Measurements from ENCODE around the gene GIT2. TPM values are rescaled to one million over a fixed set of nuclear protein-coding genes. Genes with fewer than 3 reads are reported as not detected.

Gene GIT2, protein sequence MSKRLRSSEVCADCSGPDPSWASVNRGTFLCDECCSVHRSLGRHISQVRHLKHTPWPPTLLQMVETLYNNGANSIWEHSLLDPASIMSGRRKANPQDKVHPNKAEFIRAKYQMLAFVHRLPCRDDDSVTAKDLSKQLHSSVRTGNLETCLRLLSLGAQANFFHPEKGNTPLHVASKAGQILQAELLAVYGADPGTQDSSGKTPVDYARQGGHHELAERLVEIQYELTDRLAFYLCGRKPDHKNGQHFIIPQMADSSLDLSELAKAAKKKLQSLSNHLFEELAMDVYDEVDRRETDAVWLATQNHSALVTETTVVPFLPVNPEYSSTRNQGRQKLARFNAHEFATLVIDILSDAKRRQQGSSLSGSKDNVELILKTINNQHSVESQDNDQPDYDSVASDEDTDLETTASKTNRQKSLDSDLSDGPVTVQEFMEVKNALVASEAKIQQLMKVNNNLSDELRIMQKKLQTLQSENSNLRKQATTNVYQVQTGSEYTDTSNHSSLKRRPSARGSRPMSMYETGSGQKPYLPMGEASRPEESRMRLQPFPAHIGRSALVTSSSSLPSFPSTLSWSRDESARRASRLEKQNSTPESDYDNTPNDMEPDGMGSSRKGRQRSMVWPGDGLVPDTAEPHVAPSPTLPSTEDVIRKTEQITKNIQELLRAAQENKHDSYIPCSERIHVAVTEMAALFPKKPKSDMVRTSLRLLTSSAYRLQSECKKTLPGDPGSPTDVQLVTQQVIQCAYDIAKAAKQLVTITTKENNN
- total RNA-seq (2021; fragmentation: NEBNext Ultra II Directional; extraction: Animal tissue kit (Norgen Biotek cat#: 25700)) (18.5 and 20.7 TPM in 2 replicates), polyA plus RNA-seq (2011; rRNA removed) (7.8 and 9.6 TPM in 2 replicates), polyA minus RNA-seq (2011; rRNA and poly(A)+ RNA removed) (30.4 and 31.5 TPM in 2 replicates)
- 10.9 TPM for polyA plus RNA-seq (2011; cell fraction: cytosol; rRNA removed)
- 16.9 TPM for polyA plus RNA-seq (2011; cell fraction: nucleus; rRNA removed)
- polyA plus RNA-seq (2012, experiment 1 of 2), result 11.6 to 13.2 TPM (median 12.7 TPM) in 4 replicates
- 1.3 TPM for polyA plus RNA-seq (2012, experiment 2 of 2)
- polyA plus RNA-seq (2013, experiment 1 of 2), result 11.7 TPM
- 9.3 TPM for polyA plus RNA-seq (2013, experiment 2 of 2)
- 8.7 TPM for polyA minus RNA-seq (2011; cell fraction: cytosol; rRNA and poly(A)+ RNA removed)
- polyA minus RNA-seq (2011; cell fraction: nucleus; rRNA and poly(A)+ RNA removed), result 28.1 TPM
- long read RNA-seq, experiment 1, partial matches to known transcripts, result 3 of 8 reads
- long read RNA-seq, experiment 1, other reads (novel, unspliced or antisense), result 5 of 8 reads
- long read RNA-seq, experiment 2, partial matches to known transcripts, result 1 of 1 reads
- long read RNA-seq, experiment 2, other reads (novel, unspliced or antisense), result 0 of 1 reads

DNA sequence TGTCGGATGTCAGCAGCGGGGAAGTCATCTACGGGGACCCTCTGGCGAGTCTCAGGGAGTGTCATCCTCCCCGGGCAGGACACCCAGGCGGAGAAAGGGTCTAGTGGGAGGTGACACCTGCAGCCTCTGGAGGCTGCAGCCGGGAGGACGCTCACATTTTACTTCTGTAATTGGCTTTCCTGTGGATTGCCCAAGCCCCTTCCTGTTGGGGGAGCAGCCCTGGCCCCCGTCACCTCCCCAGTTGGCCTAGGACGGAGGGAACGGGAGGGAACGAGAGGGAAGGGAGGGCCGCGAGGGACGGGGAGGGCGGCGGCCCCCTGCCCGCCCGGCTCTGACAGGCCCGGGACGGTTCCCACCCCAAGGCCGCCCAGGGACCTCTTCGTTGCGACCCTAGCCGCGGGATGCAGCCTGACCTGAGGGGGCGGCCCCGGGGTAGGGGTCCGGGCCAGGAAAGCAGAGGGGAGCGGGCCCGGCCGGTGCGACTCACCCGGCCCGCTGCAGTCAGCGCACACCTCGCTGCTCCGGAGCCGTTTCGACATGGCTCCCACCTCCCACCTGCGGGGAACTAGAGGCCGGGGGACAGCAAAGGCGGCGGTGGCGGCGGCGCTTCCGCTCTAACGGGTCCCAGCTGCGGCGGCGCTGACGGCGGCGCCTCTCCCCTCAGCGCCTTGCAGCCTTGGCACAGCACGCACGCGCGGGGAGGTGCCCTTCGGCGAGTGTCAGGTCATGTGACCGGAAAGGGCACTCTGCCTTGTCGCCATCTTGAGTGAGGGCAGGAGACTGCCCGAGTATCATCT, at the start of gene GIT2:
TSS of gene GIT2 (minus strand) at position 683 of the 797 bp plus-strand sequence. CDS start at position 539, 144 bp downstream.
- Histone ChIP-seq H3K79me2 (ENCODE audit: control insufficient read depth in 1 of 2, insufficient read depth in 2 of 2, low read length in 2 of 2) (peaks cover 0 to 16% of the 10 kb centered on the region in 2 experiments; a peak in 2 of 4 replicates), H4K20me1 (replicated peaks in 1 of 2; ENCODE audit: control insufficient read depth in 1 of 2, insufficient read depth in 2 of 2, low read length in 2 of 2) (peaks cover 0 to 3% of the 10 kb centered on the region in 2 experiments), H3K4ac (replicated peaks; ENCODE audit: insufficient read length, low read depth, low read length) (peak within 1 kb of the TSS; percentile 36), H2BK5ac (ENCODE audit: low read depth, low read length) (no peak within 1 kb of the TSS), H4K8ac (ENCODE audit: extremely low read depth, insufficient read depth, low read length) (peak within 1 kb of the TSS; percentile 4; the same call in 1 of the 2 replicates), H3K36me3 (ENCODE audit: control insufficient read depth in 2 of 4, insufficient read depth in 4 of 4, low read length in 3 of 4) (0 out of 8 replicates have a peak, but pooled peaks cover 0 to 2% (median 0%) of the 10 kb centered on the region in 4 experiments), H3K4me2 (ENCODE audit: insufficient read depth in 1 of 2, low read depth in 2 of 2, low read length in 2 of 2) (peak within 1 kb of the TSS; percentile 77 to 79), H3K4me3 (ENCODE audit: extremely low read depth in 1 of 4, insufficient read depth in 2 of 4, low read depth in 3 of 4, low read length in 4 of 4) (peak within 1 kb of the TSS; percentile 81 to 84 (median 82)), H2AK5ac (ENCODE audit: low read depth, low read length) (no peak within 1 kb of the TSS), H3K27me3 (replicated peaks in 1 of 4; ENCODE audit: control insufficient read depth in 3 of 4, extremely low read depth in 1 of 4, insufficient read depth in 3 of 4, low read length in 3 of 4) (peaks cover 0 to 9% (median 7%) of the 10 kb centered on the region in 4 experiments; a peak in 5 of 7 replicates), H3K4me1 (replicated peaks in 1 of 4; ENCODE audit: control insufficient read depth in 3 of 4, insufficient read depth in 4 of 4, low read length in 3 of 4) (peaks cover 2 to 8% (median 4%) of the 10 kb centered on the region in 4 experiments; a peak in 5 of 7 replicates), H3K23me2 (ENCODE audit: low read depth, low read length) (peaks cover 17% of the 10 kb centered on the region), H3K9ac (replicated peaks in 1 of 4; ENCODE audit: extremely low read depth in 1 of 4, low read depth in 3 of 4, low read length in 3 of 4) (peak within 1 kb of the TSS; percentile 22 to 68 (median 34); a peak in 3 of 7 replicates), H2BK120ac (replicated peaks; ENCODE audit: low read depth, low read length) (peak within 1 kb of the TSS; percentile 18), H2BK12ac (ENCODE audit: low read depth, low read length) (no peak within 1 kb of the TSS), H3K18ac (ENCODE audit: extremely low read depth, low read length) (no peak within 1 kb of the TSS), H2BK20ac (ENCODE audit: low read length) (no peak within 1 kb of the TSS), H4K5ac (ENCODE audit: insufficient read length, low read depth, low read length) (peak within 1 kb of the TSS; percentile 75), H3K56ac (replicated peaks; ENCODE audit: insufficient read length, low read depth, low read length) (peak within 1 kb of the TSS; percentile 35), H3K23ac (ENCODE audit: insufficient read length) (no peak within 1 kb of the TSS), H4K91ac (replicated peaks; ENCODE audit: insufficient read length, low read length) (no peak within 1 kb of the TSS), H2BK15ac (ENCODE audit: low read length) (0 out of 2 replicates have a peak within 1 kb of the TSS, but pooled peaks have one; percentile 83), H2AFZ (ENCODE audit: low read length) (peak within 1 kb of the TSS; percentile 97), H3K14ac (ENCODE audit: insufficient read length) (no peak within 1 kb of the TSS), H3K9me3 (ENCODE audit: insufficient read depth in 2 of 2, low read depth in 1 of 2, low read length in 1 of 2) (no peaks in the 10 kb centered on the region), H3K27ac (ENCODE audit: low read depth, low read length) (peak within 1 kb of the TSS; percentile 53; the same call in 1 of the 2 replicates), H3K79me1 (ENCODE audit: low read depth, low read length) (no peaks in the 10 kb centered on the region; the same call in 1 of the 2 replicates)
- DNase-seq (ENCODE audit: low read depth in 1 of 2, low spot score in 2 of 2) (peak; percentile 71 to 90), FAIRE-seq (no peak)
- 2% methylated on average over 40 of the region's 65 CpGs; no CpG with 5 or more reads in 1 of the 2 experiments for WGBS, 2 experiments (ENCODE audit: extremely low coverage in 1 of 2, insufficient coverage in 1 of 2, insufficient read length in 1 of 2, insufficient replicate concordance in 2 of 2, low coverage in 1 of 2, low lambda C conversion rate in 2 of 2, missing lambda C conversion rate in 1 of 2)
- CTCF ChIA-PET (ENCODE audit: partially characterized antibody), result no interaction called here
- POLR2A ChIA-PET (ENCODE audit: partially characterized antibody), result no interaction called here
- TF ChIP-seq EZH2 (IDR thresholded peaks at IDR 0.05; ENCODE audit: low read depth, low read length, severe bottlenecking) (no peak), TAF1 (IDR thresholded peaks at IDR 0.05; ENCODE audit: low read depth, low read length) (peak; percentile 59; the same call in 1 of the 2 replicates), TEAD4 (IDR thresholded peaks at IDR 0.05; ENCODE audit: low read depth, low read length) (0 out of 2 replicates have a peak, but pooled peaks have one; percentile 1)
